Mesenchymal stem cell (in vitro differentiated cells and primary cell): Measurements from ENCODE around the gene TTC9B.

ENCODE experiments used
- DNase-seq: peaks from one replicate; pipeline ENCODE4 v3.0.0-alpha.2; 2013
- H2AFZ ChIP-seq: one replicate; pipeline ENCODE4 v1.6.1; 2013; ENCODE audit warnings: low read depth, mild to moderate bottlenecking, control low read depth, inconsistent platforms, low read length, moderate library complexity
- H2AK5ac ChIP-seq: 2 replicates; pipeline ENCODE4 v1.6.1; 2013; ENCODE audit warnings: low read length, moderate library complexity, mild to moderate bottlenecking, inconsistent platforms; ENCODE audit not compliant: severe bottlenecking
- H2BK120ac ChIP-seq: one replicate; pipeline ENCODE4 v1.6.1; 2013; ENCODE audit warnings: low read depth, mild to moderate bottlenecking, inconsistent platforms, low read length, moderate library complexity
- H2BK12ac ChIP-seq, 2 experiments: one replicate each; pipeline ENCODE4 v1.6.1; 2013; ENCODE audit warnings: inconsistent platforms in 2 of 2, low read length in 2 of 2, mild to moderate bottlenecking in 2 of 2, moderate library complexity in 2 of 2, control low read depth in 1 of 2
- H2BK15ac ChIP-seq: one replicate; pipeline ENCODE4 v1.6.1; 2013; ENCODE audit warnings: mild to moderate bottlenecking, low read depth, inconsistent platforms; ENCODE audit not compliant: poor library complexity, severe bottlenecking
- H2BK5ac ChIP-seq: 2 replicates; pipeline ENCODE4 v1.6.1; 2013; ENCODE audit warnings: low read depth, mild to moderate bottlenecking, low read length, control low read depth, inconsistent platforms; ENCODE audit not compliant: poor library complexity, severe bottlenecking
- H3K14ac ChIP-seq, 2 experiments: one replicate each; pipeline ENCODE4 v1.6.1; 2013; ENCODE audit warnings: inconsistent platforms in 2 of 2, low read length in 2 of 2, control low read depth in 1 of 2, mild to moderate bottlenecking in 1 of 2, moderate library complexity in 1 of 2
- H3K18ac ChIP-seq, 2 experiments: one replicate each; pipeline ENCODE4 v1.6.1; 2013; ENCODE audit warnings: inconsistent platforms in 2 of 2, low read length in 2 of 2, control low read depth in 1 of 2, low read depth in 1 of 2, mild to moderate bottlenecking in 1 of 2
- H3K23ac ChIP-seq, 2 experiments: one replicate each; pipeline ENCODE4 v1.6.1; 2013; ENCODE audit warnings: inconsistent platforms in 2 of 2, low read length in 2 of 2, mild to moderate bottlenecking in 2 of 2, moderate library complexity in 2 of 2, control low read depth in 1 of 2
- H3K27ac ChIP-seq: 2 replicates; pipeline ENCODE4 v1.5.1; 2013; ENCODE audit warnings: mild to moderate bottlenecking, moderate library complexity, low read length, control low read depth, inconsistent platforms; ENCODE audit not compliant: poor library complexity, severe bottlenecking
- H3K27me3 ChIP-seq, 2 experiments: 2 replicates each; pipeline versions ENCODE4 v1.6.1 to v1.7.0; 2013; ENCODE audit warnings: low read length in 2 of 2, mild to moderate bottlenecking in 2 of 2, moderate library complexity in 2 of 2, control low read depth in 1 of 2, inconsistent platforms in 1 of 2; ENCODE audit not compliant: control insufficient read depth in 1 of 2, insufficient read depth in 1 of 2
- H3K36me3 ChIP-seq, 2 experiments: 2 replicates each; pipeline versions ENCODE4 v1.6.1 to v1.7.0; 2013; ENCODE audit warnings: low read length in 2 of 2, control low read depth in 1 of 2, inconsistent platforms in 1 of 2, low read depth in 1 of 2, mild to moderate bottlenecking in 1 of 2; ENCODE audit not compliant: insufficient read depth in 2 of 2, control insufficient read depth in 1 of 2
- H3K4ac ChIP-seq, 2 experiments: one replicate each; pipeline ENCODE4 v1.6.1; 2013; ENCODE audit warnings: inconsistent platforms in 2 of 2, low read length in 2 of 2, mild to moderate bottlenecking in 2 of 2, moderate library complexity in 2 of 2, control low read depth in 1 of 2, low read depth in 1 of 2
- H3K4me1 ChIP-seq: 2 replicates; pipeline ENCODE4 v1.6.1; 2013; ENCODE audit warnings: low read depth, low read length, control low read depth; ENCODE audit not compliant: control insufficient read depth, insufficient read depth
- H3K4me2 ChIP-seq: 2 replicates; pipeline ENCODE4 v1.6.1; 2013; ENCODE audit warnings: low read length, mild to moderate bottlenecking, inconsistent platforms; ENCODE audit not compliant: poor library complexity, severe bottlenecking
- H3K4me3 ChIP-seq, 2 experiments: 2 replicates each; pipeline versions ENCODE4 v1.5.1 to v1.7.0; 2013; ENCODE audit warnings: low read length in 2 of 2, mild to moderate bottlenecking in 2 of 2, control low read depth in 1 of 2, low read depth in 1 of 2; ENCODE audit not compliant: insufficient read depth in 1 of 2
- H3K79me1 ChIP-seq: replicated peaks from 2 replicates; pipeline ENCODE4 v1.6.1; 2013; ENCODE audit warnings: mild to moderate bottlenecking, control low read depth, low read length, inconsistent platforms; ENCODE audit not compliant: poor library complexity, severe bottlenecking
- H3K9ac ChIP-seq: 2 replicates; pipeline ENCODE4 v1.7.0; 2013; ENCODE audit warnings: mild to moderate bottlenecking, low read length, moderate library complexity
- H3K9me3 ChIP-seq: 2 replicates; pipeline ENCODE4 v1.7.0; 2013; ENCODE audit warnings: mild to moderate bottlenecking, low read length; ENCODE audit not compliant: control insufficient read depth
- H4K8ac ChIP-seq: one replicate; pipeline ENCODE4 v1.6.1; 2013; ENCODE audit warnings: inconsistent platforms, mild to moderate bottlenecking, low read length, moderate library complexity
- H4K91ac ChIP-seq: one replicate; pipeline ENCODE4 v1.6.1; 2013; ENCODE audit warnings: mild to moderate bottlenecking, low read length, inconsistent platforms
- WGBS: methylation state at CpG from one replicate; pipeline ENCODE4 v1.1.7; 2013; ENCODE audit warnings: mixed read lengths; 5-methylcytosine and 5-hydroxymethylcytosine counted together

TTC9B gene

GRCh38 chr19:40223135-40223822 is 5.1 kb upstream of the TTC9B start:
- H3K27ac ChIP-seq: no peak overlapping the region
- H2BK120ac ChIP-seq: no peak overlapping the region
- no peak overlapping the region for H4K91ac ChIP-seq
- H2BK5ac ChIP-seq: no peak overlapping the region
- no peaks in the 10 kb centered on the region for H3K36me3 ChIP-seq
- no peak overlapping the region for H2BK12ac ChIP-seq
- no peak overlapping the region for H2AK5ac ChIP-seq
- H3K9ac ChIP-seq: no peak overlapping the region
- H2AFZ ChIP-seq: no peak overlapping the region
- H4K8ac ChIP-seq: peak overlapping the region; percentile 5
- H3K79me1 ChIP-seq: no peaks in the 10 kb centered on the region
- H2BK15ac ChIP-seq: no peak overlapping the region
- peaks cover 0 to 9% of the 10 kb centered on the region in 2 experiments for H3K27me3 ChIP-seq
- DNase-seq: no peak
- no peak overlapping the region for H3K23ac ChIP-seq
- no peak overlapping the region for H3K4ac ChIP-seq
- 18% methylated on average over 45 of the region's 48 CpGs for WGBS
- no peaks in the 10 kb centered on the region for H3K9me3 ChIP-seq
- no peak overlapping the region for H3K4me3 ChIP-seq
- H3K14ac ChIP-seq: peak overlapping the region in 1 of 2 experiments; percentile 41
- no peak overlapping the region for H3K4me2 ChIP-seq
- H3K18ac ChIP-seq: peak overlapping the region in 1 of 2 experiments; percentile 66
- peaks cover 18% of the 10 kb centered on the region for H3K4me1 ChIP-seq

- no peak overlapping the region for H2BK15ac ChIP-seq
- no peak overlapping the region for H2BK12ac ChIP-seq
- H3K4me3 ChIP-seq: peak overlapping the region in 1 of 2 experiments; percentile 23
- no peak overlapping the region for H2AK5ac ChIP-seq
- no peak overlapping the region for H2AFZ ChIP-seq
- no peak overlapping the region for H3K27ac ChIP-seq
- H3K27me3 ChIP-seq: peaks cover 6 to 16% of the 10 kb centered on the region in 2 experiments
- no peak overlapping the region for H3K23ac ChIP-seq
- H3K4me1 ChIP-seq: peaks cover 27% of the 10 kb centered on the region
- H2BK120ac ChIP-seq: no peak overlapping the region
- no peaks in the 10 kb centered on the region for H3K9me3 ChIP-seq
- H3K4ac ChIP-seq: no peak overlapping the region
- H3K14ac ChIP-seq: no peak overlapping the region
- 77% methylated on average over 41 of the region's 41 CpGs for WGBS
- H4K91ac ChIP-seq: no peak overlapping the region
- H3K9ac ChIP-seq: peak overlapping the region; percentile 20
- H3K36me3 ChIP-seq: no peaks in the 10 kb centered on the region
- no peak overlapping the region for H3K18ac ChIP-seq
- H3K4me2 ChIP-seq: no peak overlapping the region
- no peak overlapping the region for H4K8ac ChIP-seq
- no peak overlapping the region for H2BK5ac ChIP-seq
- peak; percentile 93 for DNase-seq
- H3K79me1 ChIP-seq: no peaks in the 10 kb centered on the region
Observed at GRCh38 chr19:40221858-40222619, 3.9 kb upstream of the TTC9B start.

GRCh38 chr19:40220674-40221073 is 2.5 kb upstream of the TTC9B start:
- Histone ChIP-seq H3K14ac (no peak overlapping the region), H4K91ac (no peak overlapping the region), H2AK5ac (no peak overlapping the region), H3K23ac (no peak overlapping the region), H3K4me1 (peaks cover 22% of the 10 kb centered on the region), H2AFZ (no peak overlapping the region), H3K4ac (no peak overlapping the region), H3K4me3 (no peak overlapping the region), H3K9ac (no peak overlapping the region), H2BK15ac (no peak overlapping the region), H2BK5ac (no peak overlapping the region), H3K4me2 (no peak overlapping the region), H2BK12ac (no peak overlapping the region), H4K8ac (no peak overlapping the region), H3K27me3 (peaks cover 19 to 30% of the 10 kb centered on the region in 2 experiments), H3K36me3 (no peaks in the 10 kb centered on the region), H3K9me3 (no peaks in the 10 kb centered on the region), H3K18ac (no peak overlapping the region), H3K79me1 (no peaks in the 10 kb centered on the region), H3K27ac (no peak overlapping the region), H2BK120ac (no peak overlapping the region)
- WGBS: 96% methylated on average over 9 of the region's 9 CpGs
- DNase-seq: no peak

GRCh38 chr19:40219721-40220276 is 1.6 kb upstream of the TTC9B start:
- no peak overlapping the region for H3K27ac ChIP-seq
- H3K4ac ChIP-seq: no peak overlapping the region
- H3K9ac ChIP-seq: peak overlapping the region; percentile 14
- no peak overlapping the region for H2BK5ac ChIP-seq
- H3K27me3 ChIP-seq: peaks cover 19 to 30% of the 10 kb centered on the region in 2 experiments
- H3K23ac ChIP-seq: no peak overlapping the region
- peak overlapping the region in 1 of 2 experiments; percentile 60 for H3K4me3 ChIP-seq
- H3K36me3 ChIP-seq: peaks cover 0 to 4% of the 10 kb centered on the region in 2 experiments
- H2BK120ac ChIP-seq: no peak overlapping the region
- no peaks in the 10 kb centered on the region for H3K79me1 ChIP-seq
- H4K91ac ChIP-seq: no peak overlapping the region
- DNase-seq: peak; percentile 87
- H4K8ac ChIP-seq: peak overlapping the region; percentile 19
- H3K9me3 ChIP-seq: no peaks in the 10 kb centered on the region
- WGBS: 33% methylated on average over 7 of the region's 8 CpGs
- no peak overlapping the region for H2BK12ac ChIP-seq
- no peak overlapping the region for H3K18ac ChIP-seq
- peaks cover 21% of the 10 kb centered on the region for H3K4me1 ChIP-seq
- H2BK15ac ChIP-seq: no peak overlapping the region
- no peak overlapping the region for H2AFZ ChIP-seq
- no peak overlapping the region for H3K14ac ChIP-seq
- H3K4me2 ChIP-seq: no peak overlapping the region
- no peak overlapping the region for H2AK5ac ChIP-seq
